Mucosa of descending colon (tissue), 3 donors: ENCODE measurements around the gene CACNB4. TPM values are rescaled to one million over a fixed set of nuclear protein-coding genes. Genes with fewer than 3 reads are reported as not detected.
A peak's percentile ranks its signal among the peaks of the same experiment; 100 is the strongest.
"Not testable (repeated sequence)": the region's sequence is repeated elsewhere in the genome, so short reads cannot be mapped to it uniquely, and the experiment has no call there.

Source experiments
- ATAC-seq: fragments of 200-7000 bp; cut with Tn5 transposase; one replicate; pipeline ENCODE4 v1.9.1; 2020; ENCODE audit warnings: mild to moderate bottlenecking, moderate library complexity
- DNase-seq, 3 donors: peaks; one replicate each; pipeline ENCODE4 v3.0.0-alpha.2; 2020
- H3K36me3 ChIP-seq: fragments of 200-600 bp; one replicate; pipeline ENCODE4 v1.8.0; 2021; ENCODE audit warnings: low read depth, mild to moderate bottlenecking
- H3K4me1 ChIP-seq: fragments of 200-600 bp; one replicate; pipeline ENCODE4 v1.8.0; 2021; ENCODE audit warnings: low read depth, mild to moderate bottlenecking
- H3K4me3 ChIP-seq: fragments of 200-600 bp; one replicate; pipeline ENCODE4 v1.8.0; 2021; ENCODE audit warnings: mild to moderate bottlenecking
- H3K9me3 ChIP-seq: fragments of 200-600 bp; one replicate; pipeline ENCODE4 v1.8.0; 2021; ENCODE audit warnings: mild to moderate bottlenecking
- intact Hi-C, 2 donors: fragments of 100-400 bp; cut with DNase I in 1 of 2; cut with micrococcal nuclease in 1 of 2; formaldehyde crosslinking; loops; one replicate each; pipeline versions ENCODE4 v1.11.0 to v1.11.1; 2022; cut with DNase I, micrococcal nuclease
- total RNA-seq, 3 donors: library from RNA; stranded (reverse); fragmentation: NEBNext Ultra II Directional in 2 of 3; extraction: Animal tissue kit (Norgen Biotek cat#: 25700) in 2 of 3; gene quantifications; one replicate each; pipeline versions ENCODE4 v1.2.1 to v1.2.4, GENCODE V29; 2021 to 2023
- TF ChIP-seq, protein P1 (sequence below): fragments of 200-600 bp; IDR thresholded peaks from one replicate; pipeline ENCODE4 v1.8.0; 2022; ENCODE audit warnings: antibody characterized with exemption, mild to moderate bottlenecking
- donor health status: DM: no; HTN: no; CAD: no; lungs with moderate emphysema.
- donor health status: DM: no; HTN: no; CAD: no.
- donor health status: DM: no; HTN: yes; CAD: no.

CACNB4 gene
- total RNA-seq, 3 donors from 2014 or later, result 1.0 to 1.8 (median 1.4) TPM

DNA sequence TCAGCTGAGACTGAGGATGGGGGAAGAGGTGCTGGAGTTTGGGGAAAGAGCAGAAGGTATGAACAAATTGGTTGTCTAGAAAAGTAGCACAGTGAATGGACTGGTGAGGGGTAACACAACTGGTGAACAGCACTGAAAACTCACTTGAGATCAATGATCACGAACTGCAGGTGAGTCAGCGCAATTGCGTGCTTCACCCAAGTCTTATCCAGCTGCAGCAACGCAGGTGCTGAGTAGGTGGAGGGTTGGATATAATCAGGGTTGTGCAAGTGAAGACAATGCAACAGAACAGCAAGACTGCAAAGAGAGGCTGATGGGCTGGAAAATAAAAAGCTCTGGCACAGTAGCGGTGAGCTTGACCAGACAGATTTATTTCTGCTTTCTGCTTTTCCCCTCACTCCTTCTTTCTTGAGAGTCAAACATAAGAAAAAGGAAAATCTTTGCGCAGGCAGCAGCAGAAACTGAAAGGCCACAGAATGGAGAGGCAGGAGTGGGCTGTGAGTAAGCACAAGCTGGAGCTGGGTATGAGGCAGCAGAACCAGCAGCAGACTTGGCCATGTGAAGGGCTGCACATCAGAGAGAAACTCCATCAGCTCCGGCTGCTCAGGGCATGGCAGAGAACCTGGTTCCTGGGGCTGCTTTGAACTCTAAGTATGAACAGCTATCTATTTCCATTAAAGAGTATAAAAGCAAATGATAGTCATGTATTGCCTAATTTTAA is 171.2 kb downstream of the CACNB4 start:
- no peak for DNase-seq
- H3K4me3 ChIP-seq, result no peak overlapping the region
- no peaks in the 10 kb centered on the region for H3K36me3 ChIP-seq
- intact Hi-C loops, result no loop called here
- TF ChIP-seq, protein P1, sequence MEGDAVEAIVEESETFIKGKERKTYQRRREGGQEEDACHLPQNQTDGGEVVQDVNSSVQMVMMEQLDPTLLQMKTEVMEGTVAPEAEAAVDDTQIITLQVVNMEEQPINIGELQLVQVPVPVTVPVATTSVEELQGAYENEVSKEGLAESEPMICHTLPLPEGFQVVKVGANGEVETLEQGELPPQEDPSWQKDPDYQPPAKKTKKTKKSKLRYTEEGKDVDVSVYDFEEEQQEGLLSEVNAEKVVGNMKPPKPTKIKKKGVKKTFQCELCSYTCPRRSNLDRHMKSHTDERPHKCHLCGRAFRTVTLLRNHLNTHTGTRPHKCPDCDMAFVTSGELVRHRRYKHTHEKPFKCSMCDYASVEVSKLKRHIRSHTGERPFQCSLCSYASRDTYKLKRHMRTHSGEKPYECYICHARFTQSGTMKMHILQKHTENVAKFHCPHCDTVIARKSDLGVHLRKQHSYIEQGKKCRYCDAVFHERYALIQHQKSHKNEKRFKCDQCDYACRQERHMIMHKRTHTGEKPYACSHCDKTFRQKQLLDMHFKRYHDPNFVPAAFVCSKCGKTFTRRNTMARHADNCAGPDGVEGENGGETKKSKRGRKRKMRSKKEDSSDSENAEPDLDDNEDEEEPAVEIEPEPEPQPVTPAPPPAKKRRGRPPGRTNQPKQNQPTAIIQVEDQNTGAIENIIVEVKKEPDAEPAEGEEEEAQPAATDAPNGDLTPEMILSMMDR, result no peak
- no peaks in the 10 kb centered on the region for H3K9me3 ChIP-seq
- ATAC-seq, result no peak
- H3K4me1 ChIP-seq, result no peaks in the 10 kb centered on the region

DNA sequence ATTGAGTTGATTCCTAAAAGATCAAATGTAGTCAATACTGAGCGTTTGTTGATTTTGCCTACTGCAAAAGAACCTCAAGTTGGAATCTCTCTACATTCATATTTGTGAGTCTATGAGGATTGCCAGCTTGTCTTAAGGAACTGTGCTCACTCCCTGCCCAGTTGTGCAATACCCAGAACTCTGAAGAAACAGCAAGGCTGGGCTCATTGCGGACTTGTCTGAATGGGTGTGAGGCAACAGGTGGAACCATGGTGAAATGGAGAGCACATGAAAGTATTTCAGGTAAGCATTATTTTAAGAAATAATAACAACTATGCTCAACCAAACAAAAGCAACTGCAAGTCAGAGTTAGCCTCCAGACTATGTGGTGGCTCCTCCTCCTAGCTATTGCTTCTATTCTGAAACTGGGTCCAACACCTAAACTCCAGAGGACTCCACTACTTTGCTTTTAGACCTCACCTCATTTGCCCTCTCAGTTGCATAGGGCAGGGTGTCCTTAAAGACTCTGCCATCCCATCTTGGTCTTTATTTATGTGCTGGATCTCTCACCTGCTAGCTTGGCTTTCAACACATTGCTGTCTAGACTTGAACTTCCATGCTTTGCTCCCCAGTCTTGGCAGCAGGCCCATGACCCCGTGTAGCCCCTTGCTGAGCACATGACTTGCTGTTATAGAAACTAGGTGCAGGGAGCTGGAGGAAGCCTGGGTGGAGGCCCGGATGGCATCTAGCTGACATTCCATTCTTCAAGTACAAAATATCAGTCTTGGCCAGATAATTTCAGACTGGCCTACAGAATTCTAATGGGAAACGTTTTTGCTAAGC is 175.8 kb downstream of the CACNB4 start:
- H3K4me1 ChIP-seq, result no peaks in the 10 kb centered on the region
- no peaks in the 10 kb centered on the region for H3K9me3 ChIP-seq
- intact Hi-C loops, result no loop called here
- peak; percentile 46 for ATAC-seq
- no peak overlapping the region for H3K4me3 ChIP-seq
- DNase-seq, result peak; percentile 44 to 64 (median 45)
- H3K36me3 ChIP-seq, result no peaks in the 10 kb centered on the region
- TF ChIP-seq, protein P1, result no peak

DNA sequence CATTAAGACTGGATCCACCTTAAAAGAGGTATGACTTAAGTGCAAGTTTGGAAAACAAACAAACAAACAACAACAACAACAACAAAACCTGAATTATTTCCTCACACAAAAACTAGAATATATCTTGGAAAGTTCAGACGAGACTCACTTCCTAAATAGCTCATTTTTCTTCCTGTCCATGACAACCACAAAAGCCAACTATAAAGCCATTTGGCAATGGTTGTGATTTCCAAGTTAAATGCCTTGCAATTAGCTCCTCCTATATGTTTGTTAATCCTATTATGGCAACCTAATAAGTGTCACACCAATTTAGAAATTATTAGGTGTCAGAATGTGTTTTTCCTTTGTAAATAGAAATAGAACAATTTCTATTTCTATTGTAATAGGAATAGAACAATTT is 179.1 kb downstream of the CACNB4 start:
- Histone ChIP-seq H3K9me3 (no peaks in the 10 kb centered on the region), H3K4me3 (no peak overlapping the region), H3K4me1 (no peaks in the 10 kb centered on the region), H3K36me3 (no peaks in the 10 kb centered on the region)
- intact Hi-C loops, result no loop called here
- DNase-seq, result no peak
- TF ChIP-seq, protein P1, result no peak
- ATAC-seq, result no peak

DNA sequence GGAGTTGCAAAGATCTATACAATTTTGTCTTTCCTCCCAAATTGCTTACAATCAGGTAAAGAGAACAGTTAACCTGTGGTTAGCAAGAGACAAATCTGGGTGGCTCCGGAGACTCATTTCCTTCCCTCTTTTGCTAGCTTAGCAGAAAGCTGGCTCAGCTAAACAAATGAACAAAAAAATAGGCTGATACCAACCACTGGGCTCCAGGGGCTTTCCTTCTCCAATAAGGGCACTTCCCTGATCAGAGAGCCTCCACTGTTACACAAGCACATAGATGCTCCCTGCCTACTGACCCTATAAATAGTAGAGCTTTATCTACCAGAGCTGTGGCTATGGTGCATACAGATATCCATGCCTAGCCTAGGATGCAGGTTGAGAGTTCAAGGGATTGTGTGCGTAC is 180.5 kb downstream of the CACNB4 start:
- ATAC-seq (peak; percentile 40), DNase-seq (no peak)
- no peaks in the 10 kb centered on the region for H3K36me3 ChIP-seq
- TF ChIP-seq, protein P1, result no peak
- H3K4me1 ChIP-seq, result no peaks in the 10 kb centered on the region
- intact Hi-C loops, result no loop called here
- H3K4me3 ChIP-seq, result no peak overlapping the region
- H3K9me3 ChIP-seq, result no peaks in the 10 kb centered on the region

DNA sequence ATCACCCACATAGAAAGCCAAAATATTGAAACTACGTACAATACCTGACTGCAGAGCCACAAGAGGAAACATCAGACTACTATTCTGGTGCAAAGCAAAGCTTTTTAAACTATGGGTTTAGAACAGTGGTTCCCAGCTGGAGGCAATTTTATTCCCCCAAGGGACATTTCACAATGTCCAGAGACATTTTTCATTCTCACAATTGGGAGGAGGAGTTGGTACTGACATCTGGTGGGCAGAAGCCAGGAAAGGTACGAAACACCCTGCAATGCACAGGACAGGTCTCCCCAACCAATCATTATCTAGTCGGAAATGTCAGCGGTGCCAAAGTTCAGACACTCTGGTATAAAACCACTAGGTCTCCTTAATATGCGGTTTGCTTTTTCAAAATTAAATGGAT is 182.2 kb downstream of the CACNB4 start:
- no peaks in the 10 kb centered on the region for H3K36me3 ChIP-seq

DNA sequence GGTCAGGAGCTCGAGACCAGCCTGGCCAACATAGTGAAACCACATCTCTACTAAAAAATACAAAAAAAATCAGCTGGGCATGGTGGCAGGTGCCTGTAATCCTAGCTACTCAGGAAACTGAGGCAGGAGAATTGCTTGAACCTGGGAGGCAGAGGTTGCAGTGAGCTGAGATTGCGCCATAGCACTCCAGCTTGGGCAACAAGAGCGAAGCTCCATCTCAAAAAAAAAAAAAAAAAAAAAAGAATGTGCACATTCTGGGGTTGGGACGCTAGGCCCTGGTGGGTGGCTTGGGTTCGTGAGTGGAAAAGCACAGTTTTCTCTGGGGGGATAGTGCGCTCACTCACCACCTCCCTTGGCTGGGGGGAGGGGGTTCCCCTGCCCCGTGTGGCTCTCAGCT is 183.2 kb downstream of the CACNB4 start:
- not testable (repeated sequence) for H3K9me3 ChIP-seq, ATAC-seq

More for the DNA sequence above, 182.2 kb downstream of the CACNB4 start:
- ATAC-seq (no peak), DNase-seq (no peak)
- TF ChIP-seq, protein P1, result no peak
- Histone ChIP-seq H3K4me3 (no peak overlapping the region), H3K4me1 (no peaks in the 10 kb centered on the region), H3K9me3 (no peaks in the 10 kb centered on the region)
- intact Hi-C loops, result no loop called here

More for the DNA sequence above, 183.2 kb downstream of the CACNB4 start:
- DNase-seq, intact Hi-C loops, H3K36me3 ChIP-seq, H3K4me1 ChIP-seq, H3K4me3 ChIP-seq: not testable (repeated sequence)
